Spleen (tissue), 7 donors: ENCODE data around the gene PDIA2.

Source experiments
- POLR2A ChIP-seq, 3 donors: fragments of 450-650 bp; IDR thresholded peaks; one replicate each; pipeline ENCODE4 v1.5.1; 2017; ENCODE audit warnings: antibody characterized with exemption in 3 of 3, mild to moderate bottlenecking in 1 of 3
- POLR2AphosphoS5 ChIP-seq, 3 donors: sonication (generic); formaldehyde crosslinking; IDR thresholded peaks; one replicate each; pipeline ENCODE4 v1.5.1; 2017; ENCODE audit warnings: antibody characterized with exemption in 3 of 3
- TF ChIP-seq, protein P1 (sequence below), 11 experiments: fragments of 200-600 bp in 7 of 11; fragments of 450-650 bp in 4 of 11; sonication (generic) in 4 of 11; IDR thresholded peaks in 8 of 11; conservative IDR thresholded peaks in 3 of 11; 1 replicate in 7 of 11; 2 replicates in 4 of 11; pipeline versions ENCODE4 v1.4.0 to v1.8.0; 2016 to 2021; ENCODE audit warnings: antibody characterized with exemption in 11 of 11, inconsistent platforms in 4 of 11, mild to moderate bottlenecking in 1 of 11
- donor health status: DM: no; HTN: no; CAD: no; lungs with moderate emphysema.
- donor health status: DM: no; HTN: no; CAD: no.
- donor health status: DM: no; HTN: no; CAD: no.

DNA sequence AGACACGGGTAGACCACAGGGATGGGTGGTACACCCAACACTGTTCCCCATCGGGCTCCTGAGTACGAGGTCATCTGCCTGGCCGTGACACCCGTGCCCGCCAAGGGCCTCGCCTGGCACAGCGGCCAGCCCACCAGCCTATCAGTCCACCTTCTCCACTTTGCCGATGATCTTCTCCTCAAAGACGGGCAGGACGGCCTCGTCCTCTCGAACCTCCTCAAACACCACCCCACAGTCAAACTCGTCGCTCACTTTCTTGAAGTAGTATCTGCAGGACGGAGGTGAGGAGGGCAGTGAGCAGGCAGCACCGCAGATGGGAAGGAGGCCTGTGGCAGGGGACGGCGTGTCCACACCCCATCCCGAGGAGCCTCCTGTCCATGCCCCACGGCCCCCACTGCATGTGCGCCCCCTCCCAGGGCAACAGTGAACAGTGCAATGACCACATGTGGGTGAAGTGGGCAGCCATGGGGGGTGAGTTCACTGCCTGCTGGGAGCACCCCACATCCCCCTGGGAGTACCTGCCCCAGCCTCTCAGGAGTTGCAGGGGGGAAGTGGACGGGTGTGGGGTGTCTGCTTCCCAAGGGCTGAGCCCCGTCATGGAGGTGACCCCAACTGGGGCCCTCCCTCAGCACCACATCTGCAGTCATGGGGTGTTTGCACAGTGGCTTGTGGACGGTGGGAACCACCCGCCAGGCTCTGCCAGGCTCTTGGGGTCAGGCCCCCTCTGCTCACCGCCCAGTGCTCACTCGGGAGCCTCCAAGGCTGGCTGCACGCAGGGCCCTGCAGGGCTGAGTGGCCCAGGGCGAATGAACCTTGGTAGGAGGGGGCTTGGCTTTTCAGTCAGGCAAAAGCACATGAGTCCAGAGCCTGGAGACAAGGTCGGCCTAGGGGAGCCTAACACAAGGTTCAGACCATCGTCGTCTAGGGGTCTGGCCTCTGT, 5.3 kb downstream of the PDIA2 start:
- TF ChIP-seq, protein P1, sequence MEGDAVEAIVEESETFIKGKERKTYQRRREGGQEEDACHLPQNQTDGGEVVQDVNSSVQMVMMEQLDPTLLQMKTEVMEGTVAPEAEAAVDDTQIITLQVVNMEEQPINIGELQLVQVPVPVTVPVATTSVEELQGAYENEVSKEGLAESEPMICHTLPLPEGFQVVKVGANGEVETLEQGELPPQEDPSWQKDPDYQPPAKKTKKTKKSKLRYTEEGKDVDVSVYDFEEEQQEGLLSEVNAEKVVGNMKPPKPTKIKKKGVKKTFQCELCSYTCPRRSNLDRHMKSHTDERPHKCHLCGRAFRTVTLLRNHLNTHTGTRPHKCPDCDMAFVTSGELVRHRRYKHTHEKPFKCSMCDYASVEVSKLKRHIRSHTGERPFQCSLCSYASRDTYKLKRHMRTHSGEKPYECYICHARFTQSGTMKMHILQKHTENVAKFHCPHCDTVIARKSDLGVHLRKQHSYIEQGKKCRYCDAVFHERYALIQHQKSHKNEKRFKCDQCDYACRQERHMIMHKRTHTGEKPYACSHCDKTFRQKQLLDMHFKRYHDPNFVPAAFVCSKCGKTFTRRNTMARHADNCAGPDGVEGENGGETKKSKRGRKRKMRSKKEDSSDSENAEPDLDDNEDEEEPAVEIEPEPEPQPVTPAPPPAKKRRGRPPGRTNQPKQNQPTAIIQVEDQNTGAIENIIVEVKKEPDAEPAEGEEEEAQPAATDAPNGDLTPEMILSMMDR (IDR thresholded peaks at IDR 0.05 in 8 of 11, conservative IDR thresholded peaks at IDR 0.05 in 3 of 11): no peak
- TF ChIP-seq POLR2A (IDR thresholded peaks at IDR 0.05) (no peak), POLR2AphosphoS5 (IDR thresholded peaks at IDR 0.05) (peak in 1 of 3 donors; percentile 4)
